ENCODE measurements around the gene ST6GALNAC5. TPM values are rescaled to one million over a fixed set of nuclear protein-coding genes. Genes with fewer than 3 reads are reported as not detected.

ST6GALNAC5 gene
- total RNA-seq, 4 donors from 2014 or later: 0.27 to 5.7 (median 1.4) TPM

- H3K4me3 ChIP-seq: no peak overlapping the region
- intact Hi-C loops (cut with DNase I): no loop called here
- WGBS, 2 donors: 93 to 95% methylated on average over 9 of the region's 10 CpGs
- no peak overlapping the region for H3K27ac ChIP-seq
- no peaks in the 10 kb centered on the region for H3K9me3 ChIP-seq
- no peaks in the 10 kb centered on the region for H3K27me3 ChIP-seq
- no peaks in the 10 kb centered on the region for H3K36me3 ChIP-seq
- no peak for DNase-seq
- no peak for TF ChIP-seq POLR2A (IDR thresholded peaks at IDR 0.05)
- TF ChIP-seq CTCF (IDR thresholded peaks at IDR 0.05): no peak
- H3K4me1 ChIP-seq: no peaks in the 10 kb centered on the region
Observed at GRCh38 chr1:77104672-77105071, 237.4 kb downstream of the ST6GALNAC5 start.

Small RNA genes lying within 50 kb of the gene (small RNA-seq; reads per million reads assigned to genes)
- 0 to 0.15 (median 0) reads per million in 4 donors for gene MIR7156
